Measurements from ENCODE around the gene TRIM65.

DNA sequence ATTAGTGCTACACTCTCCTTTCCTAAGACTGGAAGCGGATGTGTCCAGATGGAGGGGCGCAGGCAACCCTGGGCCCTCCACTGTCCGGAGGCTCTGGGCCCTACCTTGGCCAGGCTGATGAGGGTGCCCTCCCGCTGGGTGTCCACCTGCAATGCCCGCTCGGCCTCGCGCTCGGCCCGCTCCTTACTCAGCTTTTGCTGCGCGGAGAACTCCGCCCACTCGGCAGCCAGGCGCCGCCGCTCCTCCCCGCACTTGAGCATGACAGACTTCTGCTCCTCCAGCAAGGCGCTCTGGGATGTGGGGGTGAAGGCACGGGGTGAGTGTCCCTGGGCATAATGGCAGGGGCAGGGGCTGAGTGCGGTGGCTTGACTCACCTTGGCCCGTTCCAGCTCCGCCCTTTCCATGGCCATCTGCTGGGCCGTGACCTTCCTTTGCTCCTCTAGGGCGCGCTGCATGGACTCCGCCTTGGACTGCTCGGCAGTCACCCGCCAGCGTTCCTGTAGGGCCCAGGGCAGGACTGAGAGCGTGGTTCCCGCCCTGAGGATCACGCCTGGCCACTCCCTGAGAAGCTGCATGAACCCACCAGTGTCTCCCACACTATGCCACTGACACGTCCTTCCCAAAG lies 18.0 kb upstream of the TRIM65 start:
- TF ChIP-seq POLR2AphosphoS5 (IDR thresholded peaks at IDR 0.05; ENCODE audit: low read depth, low read length) (no peak), ZNF790 (CRISPR knock-in tag; IDR thresholded peaks at IDR 0.05; ENCODE audit: borderline replicate concordance) (no peak), HNRNPLL (IDR thresholded peaks at IDR 0.05; ENCODE audit: low read depth, low read length, poor library complexity, severe bottlenecking) (peak; percentile 23)
- TF ChIP-seq, protein P1, sequence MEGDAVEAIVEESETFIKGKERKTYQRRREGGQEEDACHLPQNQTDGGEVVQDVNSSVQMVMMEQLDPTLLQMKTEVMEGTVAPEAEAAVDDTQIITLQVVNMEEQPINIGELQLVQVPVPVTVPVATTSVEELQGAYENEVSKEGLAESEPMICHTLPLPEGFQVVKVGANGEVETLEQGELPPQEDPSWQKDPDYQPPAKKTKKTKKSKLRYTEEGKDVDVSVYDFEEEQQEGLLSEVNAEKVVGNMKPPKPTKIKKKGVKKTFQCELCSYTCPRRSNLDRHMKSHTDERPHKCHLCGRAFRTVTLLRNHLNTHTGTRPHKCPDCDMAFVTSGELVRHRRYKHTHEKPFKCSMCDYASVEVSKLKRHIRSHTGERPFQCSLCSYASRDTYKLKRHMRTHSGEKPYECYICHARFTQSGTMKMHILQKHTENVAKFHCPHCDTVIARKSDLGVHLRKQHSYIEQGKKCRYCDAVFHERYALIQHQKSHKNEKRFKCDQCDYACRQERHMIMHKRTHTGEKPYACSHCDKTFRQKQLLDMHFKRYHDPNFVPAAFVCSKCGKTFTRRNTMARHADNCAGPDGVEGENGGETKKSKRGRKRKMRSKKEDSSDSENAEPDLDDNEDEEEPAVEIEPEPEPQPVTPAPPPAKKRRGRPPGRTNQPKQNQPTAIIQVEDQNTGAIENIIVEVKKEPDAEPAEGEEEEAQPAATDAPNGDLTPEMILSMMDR (CRISPR knock-in tag; IDR thresholded peaks at IDR 0.05) = peak; percentile 60

Measured in HepG2 (cell line).